HepG2 (cell line): ENCODE data around the gene SLAMF9.

Experiments
- CEBPB ChIP-seq: IDR thresholded peaks from 2 replicates; pipeline ENCODE4 v1.6.1; 2011; ENCODE audit warnings: low read depth, low read length, improper control_type of control experiment, borderline replicate concordance
- CTCF ChIP-seq: sonication (generic); formaldehyde crosslinking; IDR thresholded peaks from 2 replicates; pipeline ENCODE4 v1.5.0; 2020; ENCODE audit warnings: mild to moderate bottlenecking, missing genetic modification reagents, moderate library complexity
- EZH2 ChIP-seq: conservative IDR thresholded peaks from 2 replicates; pipeline ENCODE4 v1.6.1; 2012; ENCODE audit warnings: mild to moderate bottlenecking, low read depth, low read length, moderate library complexity
- FOXM1 ChIP-seq: sonication (generic); formaldehyde crosslinking; IDR thresholded peaks from 2 replicates; pipeline ENCODE4 v1.5.0; 2020; ENCODE audit warnings: missing genetic modification reagents
- SP4 ChIP-seq: sonication (generic); formaldehyde crosslinking; IDR thresholded peaks from 2 replicates; pipeline ENCODE4 v1.8.1; 2023; ENCODE audit warnings: mild to moderate bottlenecking, missing genetic modification reagents

GRCh38 chr1:159939678-159940002, 14.4 kb downstream of the SLAMF9 start:
- TF ChIP-seq SP4 (CRISPR knock-in tag), result no peak
- TF ChIP-seq CEBPB, result no peak
- TF ChIP-seq CTCF (CRISPR knock-in tag), result no peak
- TF ChIP-seq EZH2, result no peak
- TF ChIP-seq FOXM1 (CRISPR knock-in tag), result no peak
